ENCODE measurements around the gene ADAMTS2.
"Not testable (repeated sequence)": the region's sequence is repeated elsewhere in the genome, so short reads cannot be mapped to it uniquely, and the experiment has no call there.

ADAMTS2 gene

DNA sequence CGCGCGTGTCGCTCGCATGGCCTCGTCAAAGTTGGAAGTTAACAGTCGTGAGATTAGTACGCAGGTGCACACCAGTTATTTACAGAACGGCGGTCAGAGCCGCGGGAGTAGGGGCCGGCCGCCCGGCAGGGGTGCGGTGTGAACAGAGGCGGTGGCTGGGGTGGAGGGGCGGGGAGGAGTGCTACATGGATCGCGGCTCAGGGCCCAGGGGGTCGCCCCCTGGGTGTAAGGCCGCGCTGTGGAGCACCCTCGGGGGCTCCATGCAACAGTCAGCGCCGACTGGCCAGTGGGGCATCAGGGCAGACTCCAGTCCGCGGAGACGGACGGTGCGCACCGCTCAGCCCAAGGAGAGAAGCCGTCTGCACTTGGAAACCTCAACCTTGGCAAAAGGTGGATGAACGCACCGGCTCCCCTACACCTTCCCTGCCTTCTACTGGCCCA lies 224.8 kb downstream of the ADAMTS2 start:
- in situ Hi-C loops (cut with MboI; ENCODE audit: low sequenced_read_pairs) = no loop called here

DNA sequence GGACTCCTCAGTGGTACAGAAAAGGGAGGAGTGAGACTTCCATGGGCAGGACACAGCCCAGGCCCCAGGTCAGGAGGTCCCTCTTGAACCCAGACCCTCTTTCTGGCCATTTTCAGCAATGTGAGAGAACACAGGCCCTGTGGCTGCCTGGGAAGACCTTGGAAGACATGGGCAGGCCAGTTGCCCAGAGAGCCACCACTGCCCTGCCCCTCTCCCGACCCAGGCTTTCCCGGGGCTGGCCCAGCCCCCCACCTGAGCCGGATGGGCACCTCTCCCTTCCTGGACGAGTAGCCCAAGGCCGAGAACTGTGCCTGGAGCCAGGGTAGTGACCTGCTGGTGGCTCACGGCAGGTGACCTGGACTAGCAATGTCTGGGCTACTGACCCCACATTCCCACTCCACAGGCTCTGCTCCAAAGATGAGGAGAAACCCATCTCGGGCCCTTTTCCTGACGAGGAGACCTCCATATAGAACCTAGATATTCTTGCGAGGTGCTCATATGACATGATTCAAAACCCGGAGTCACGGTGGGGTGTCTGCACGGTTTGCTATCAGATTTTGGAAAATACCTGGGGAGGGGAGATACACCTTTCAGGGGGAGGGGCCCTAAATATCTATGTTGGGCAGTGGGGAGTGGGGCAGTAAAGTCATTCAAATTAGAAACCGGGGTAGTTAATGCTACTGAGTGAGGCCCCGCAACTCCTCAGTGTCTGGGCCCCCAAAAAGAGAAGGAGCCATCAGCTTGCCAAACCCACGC lies 225.7 kb downstream of the ADAMTS2 start:
- in situ Hi-C loops (cut with MboI; ENCODE audit: low sequenced_read_pairs) = no loop called here

DNA sequence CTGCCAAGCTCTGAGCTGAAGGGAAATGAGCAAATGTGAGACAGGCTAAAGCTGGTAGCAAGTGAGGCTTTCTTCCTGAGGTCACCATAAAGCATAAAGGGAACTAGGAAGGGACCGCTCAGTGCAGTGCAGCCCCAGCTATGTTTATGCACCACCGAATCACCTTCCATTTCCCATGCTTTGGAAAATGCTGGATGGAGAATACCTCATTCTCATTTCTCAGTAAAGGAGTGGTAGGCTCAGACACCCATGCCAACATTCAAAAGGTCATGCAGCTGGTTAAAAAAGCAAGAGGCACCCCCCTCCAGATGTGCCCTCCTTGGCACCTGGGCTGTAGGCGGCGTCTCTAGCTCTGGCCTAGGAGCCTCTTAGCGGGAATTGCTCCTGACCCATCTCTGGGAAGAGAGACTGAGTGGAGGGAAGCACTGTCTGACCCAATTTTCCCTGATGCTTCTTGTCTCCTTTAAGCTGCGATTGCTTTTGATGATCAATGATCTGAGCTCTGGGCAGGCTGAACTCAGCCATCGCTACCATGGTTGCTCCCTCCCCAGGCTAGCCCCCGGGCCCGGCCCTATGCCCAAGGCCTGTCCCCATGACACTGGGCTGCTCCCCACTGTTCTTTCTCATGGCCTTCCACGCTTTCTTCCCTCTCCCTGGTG lies 226.4 kb downstream of the ADAMTS2 start:
- in situ Hi-C loops (cut with MboI; ENCODE audit: low sequenced_read_pairs) = no loop called here

DNA sequence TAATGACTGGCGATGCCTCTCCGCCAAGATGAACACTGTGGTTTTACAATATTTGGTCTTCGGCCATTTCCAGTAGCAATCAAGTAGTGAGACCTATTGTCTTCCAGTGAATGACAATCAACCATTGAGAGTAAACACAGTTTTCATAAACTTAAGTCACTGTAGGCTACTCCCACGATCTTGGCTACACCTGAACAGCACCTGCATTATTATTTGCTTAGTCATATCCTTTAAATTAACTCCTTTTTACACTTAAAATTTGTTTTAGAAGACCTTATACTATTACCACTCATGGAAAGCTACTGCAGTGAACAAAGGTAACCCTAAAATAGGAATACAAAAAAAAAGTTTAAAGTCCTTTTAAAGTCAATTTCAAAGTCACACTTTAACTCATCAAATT lies 226.9 kb downstream of the ADAMTS2 start:
- in situ Hi-C loops (cut with MboI; ENCODE audit: low sequenced_read_pairs) = no loop called here

DNA sequence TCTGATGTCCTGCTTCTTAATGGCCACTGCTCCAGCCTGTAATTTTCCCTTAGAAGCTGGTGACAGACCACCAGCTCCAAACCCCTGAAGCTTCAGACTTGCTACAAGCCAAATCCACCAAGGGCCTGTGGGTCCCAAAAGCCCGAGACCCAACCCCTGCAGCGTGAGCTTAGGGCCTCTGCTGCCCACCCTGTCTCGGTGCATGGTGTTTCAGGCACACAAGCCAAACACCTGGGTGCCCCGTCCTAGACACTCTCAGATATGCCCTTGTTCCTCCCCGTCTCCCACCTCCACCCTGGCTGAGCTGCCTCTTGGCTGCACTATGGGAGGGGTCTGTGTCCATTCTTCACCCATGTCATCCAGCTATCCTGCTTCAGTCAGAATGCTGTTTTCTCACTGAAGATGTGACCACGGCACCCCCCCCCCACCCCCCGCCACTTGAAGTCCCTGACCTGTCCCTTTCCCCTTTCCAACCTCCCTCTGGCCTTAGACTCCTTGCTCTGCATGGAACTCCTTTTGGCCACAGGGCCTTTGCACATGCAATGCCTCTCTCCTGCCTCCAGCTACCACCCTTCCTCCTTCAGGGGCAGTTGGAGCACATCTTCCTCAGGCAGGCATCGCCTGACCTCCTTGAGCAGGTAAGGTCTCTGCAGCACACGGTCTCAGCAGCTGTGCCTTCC lies 229.3 kb downstream of the ADAMTS2 start:
- in situ Hi-C loops (cut with MboI; ENCODE audit: low sequenced_read_pairs) = no loop called here

DNA sequence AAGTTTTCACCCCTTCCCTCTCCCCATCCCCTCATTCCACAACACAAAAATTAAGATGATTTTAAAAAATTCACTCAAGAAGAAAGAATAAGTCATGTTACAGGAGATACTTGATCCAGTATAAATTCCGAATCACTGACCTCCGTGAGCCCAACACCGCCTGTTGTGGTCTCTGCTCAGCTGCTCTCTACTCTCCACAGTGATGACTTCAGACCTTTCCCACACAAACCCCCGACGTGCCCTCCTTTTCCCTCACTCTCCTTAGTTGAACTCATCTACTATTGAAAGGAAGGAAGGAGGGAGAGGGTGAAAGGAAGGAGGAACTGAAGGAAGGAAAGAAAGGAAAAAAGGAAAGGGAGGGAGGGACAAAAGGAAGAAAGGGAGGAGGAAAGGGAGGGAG lies 230.0 kb downstream of the ADAMTS2 start:
- in situ Hi-C loops (cut with MboI; ENCODE audit: low sequenced_read_pairs) = no loop called here

DNA sequence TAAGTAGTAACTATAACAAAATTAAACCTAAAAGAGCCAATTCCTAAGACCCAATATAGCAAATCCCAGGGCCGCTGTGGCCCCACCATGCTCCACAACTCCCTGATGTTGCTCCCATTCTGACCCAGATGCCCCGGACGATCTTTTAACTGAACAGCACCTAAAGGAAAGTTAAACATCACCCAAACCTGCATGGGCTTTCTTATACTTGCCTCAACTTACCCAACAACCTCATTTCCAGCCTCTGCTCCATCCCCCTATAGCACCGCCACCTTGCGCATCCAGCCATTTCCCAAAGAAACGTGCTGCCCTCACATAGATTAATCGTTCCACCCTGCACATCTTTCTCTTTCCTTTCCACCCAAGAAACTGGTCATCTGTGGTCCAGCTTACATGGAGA lies 230.5 kb downstream of the ADAMTS2 start:
- in situ Hi-C loops (cut with MboI; ENCODE audit: low sequenced_read_pairs) = no loop called here

DNA sequence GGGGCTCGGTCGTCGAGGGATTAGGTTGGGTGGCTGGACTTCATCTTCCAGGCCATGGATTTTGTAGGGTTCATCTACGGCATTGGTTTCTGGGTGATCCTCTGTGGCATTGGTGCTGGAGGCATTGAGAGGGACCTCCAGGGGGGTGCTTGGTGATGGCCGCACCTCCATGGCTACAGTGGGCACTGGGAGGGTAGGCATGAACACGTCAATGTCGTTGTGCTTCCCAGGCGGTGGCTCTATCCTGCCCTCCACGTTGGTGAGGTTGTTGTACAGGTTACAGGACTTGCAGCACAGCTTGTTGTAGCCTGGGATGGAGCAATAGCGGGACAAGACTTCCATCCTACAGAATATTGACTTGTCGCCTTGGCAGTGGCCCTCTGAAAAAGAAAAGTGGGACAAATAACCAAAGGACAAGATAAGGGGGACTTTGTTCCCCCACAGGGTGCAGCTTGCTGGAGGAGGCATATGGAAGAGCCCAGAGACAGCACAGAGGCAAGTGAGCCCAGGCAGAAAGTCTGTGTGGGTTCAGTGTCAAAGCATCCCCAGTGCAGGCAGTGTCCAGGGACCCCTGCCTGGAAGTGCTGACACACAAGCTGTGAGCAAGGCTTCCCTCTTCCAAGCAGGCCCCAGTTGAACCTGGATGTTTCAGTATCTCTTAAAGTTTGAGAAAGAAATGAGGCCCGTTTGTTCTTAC lies 231.2 kb downstream of the ADAMTS2 start:
- in situ Hi-C loops (cut with MboI; ENCODE audit: low sequenced_read_pairs) = no loop called here

DNA sequence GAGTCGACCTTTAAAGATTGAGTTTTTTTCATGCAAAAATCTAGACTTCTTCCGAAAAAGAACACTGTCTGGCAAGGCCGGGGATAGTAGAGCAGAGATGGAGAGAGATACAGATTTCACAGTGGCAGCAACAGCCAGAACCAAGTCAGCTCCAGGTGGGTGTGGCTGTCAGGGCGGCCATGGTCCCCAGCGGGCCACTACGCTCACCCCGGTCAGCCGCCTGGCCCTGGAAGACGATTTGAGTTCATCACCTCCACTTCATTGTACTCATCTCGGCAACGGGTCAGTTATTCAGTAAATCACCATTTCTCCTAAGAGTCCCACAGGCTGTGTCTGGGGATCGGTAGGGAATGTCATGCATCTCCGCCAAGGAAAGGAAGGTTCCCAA lies 232.1 kb downstream of the ADAMTS2 start:
- in situ Hi-C loops (cut with MboI; ENCODE audit: low sequenced_read_pairs) = no loop called here

DNA sequence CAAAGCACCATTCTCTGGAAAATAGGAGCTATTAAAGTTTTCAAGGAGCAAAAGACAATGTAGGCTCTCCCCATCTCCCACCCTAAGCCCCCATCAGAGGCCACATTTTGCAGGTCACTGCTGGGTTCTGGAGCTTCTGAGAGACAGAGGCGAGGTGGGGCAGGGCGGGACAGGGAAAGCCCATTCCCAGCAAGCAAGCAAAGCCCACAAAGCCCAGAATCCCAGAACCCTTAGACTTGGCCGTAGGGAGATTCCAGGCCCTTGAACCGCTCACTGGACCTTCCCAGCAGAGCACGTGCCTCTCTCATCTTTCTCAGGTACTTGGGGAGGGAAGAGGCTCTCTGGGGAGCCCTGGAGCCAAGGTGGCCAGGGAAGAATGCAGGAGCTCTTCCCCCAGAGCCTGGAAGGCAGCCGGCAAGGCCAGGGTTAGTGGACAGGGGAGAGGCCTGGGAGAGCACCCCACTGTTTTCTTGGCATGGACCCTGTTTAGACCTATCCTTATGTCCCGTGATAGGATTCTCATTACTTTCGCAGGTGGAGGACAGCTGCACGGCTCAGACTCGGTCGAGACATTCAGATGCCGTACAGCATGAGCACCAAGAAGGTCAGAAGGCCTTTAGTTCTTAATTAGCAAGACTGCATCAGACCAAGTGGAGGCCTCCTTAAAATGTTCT lies 232.7 kb downstream of the ADAMTS2 start:
- in situ Hi-C loops (cut with MboI; ENCODE audit: low sequenced_read_pairs) = no loop called here

DNA sequence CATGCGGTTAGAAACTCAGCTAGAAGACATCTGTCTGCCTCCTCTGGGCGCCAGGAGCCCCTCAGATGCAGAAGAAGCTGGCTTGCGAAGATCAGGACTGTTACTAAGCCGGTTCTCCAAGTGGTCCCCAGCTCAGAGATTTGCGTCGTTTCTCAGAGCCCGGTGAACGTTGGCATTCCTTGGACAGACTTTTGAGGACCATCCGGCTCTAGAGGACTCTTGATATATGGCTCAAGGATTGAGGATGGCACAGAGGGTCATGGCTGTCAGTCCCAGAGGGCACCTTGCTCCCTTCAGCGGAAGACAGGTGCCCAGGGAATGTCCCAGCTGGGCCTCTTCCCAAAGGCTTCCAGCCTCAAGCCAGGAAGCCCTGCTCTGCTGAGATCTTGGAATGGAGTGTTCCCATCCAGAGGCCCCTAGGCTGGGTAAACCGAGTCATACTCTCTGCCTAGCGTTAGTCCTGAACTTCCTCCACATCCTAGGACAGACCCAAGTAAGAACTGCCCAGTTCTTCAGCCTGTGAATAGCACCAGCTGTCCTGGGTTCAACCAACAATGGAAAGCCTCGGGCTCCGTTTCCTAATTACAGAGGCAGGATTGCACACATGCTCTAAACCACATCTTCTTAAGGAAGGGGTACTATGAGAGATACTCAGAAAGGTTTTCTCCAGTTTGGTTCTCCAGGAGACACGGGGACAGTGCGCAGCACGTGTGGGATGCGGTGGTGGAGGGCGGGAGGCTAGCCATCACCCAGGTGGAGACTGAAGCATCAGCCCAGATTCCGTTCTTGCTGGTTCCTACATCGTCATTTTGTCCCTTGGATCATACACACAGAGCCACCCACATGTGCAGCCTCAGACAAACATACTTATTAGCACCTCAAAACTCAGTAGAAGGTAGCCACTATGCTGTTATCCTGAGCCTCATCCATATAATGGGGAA lies 233.7 kb downstream of the ADAMTS2 start:
- in situ Hi-C loops (cut with MboI; ENCODE audit: low sequenced_read_pairs) = no loop called here

DNA sequence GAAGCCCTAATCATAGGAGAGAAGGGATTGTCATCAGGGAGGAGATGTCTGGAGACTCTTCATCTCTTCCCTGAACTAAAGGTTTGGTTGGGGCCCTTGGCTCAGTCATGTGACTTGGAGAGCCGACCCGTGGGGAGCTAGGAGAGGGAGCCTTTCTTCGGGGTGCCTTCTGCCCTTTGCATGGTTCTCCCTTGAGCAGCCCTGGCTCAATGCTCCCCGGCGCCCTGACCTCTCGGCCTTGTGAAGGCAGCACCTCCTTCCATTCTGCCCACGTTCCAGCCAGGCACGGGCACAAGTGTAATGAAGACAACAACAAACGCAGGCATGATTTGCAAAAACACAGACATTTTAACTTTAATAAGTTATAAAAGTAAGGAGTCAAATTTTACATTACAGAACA lies 234.7 kb downstream of the ADAMTS2 start:
- in situ Hi-C loops (cut with MboI; ENCODE audit: low sequenced_read_pairs) = no loop called here

DNA sequence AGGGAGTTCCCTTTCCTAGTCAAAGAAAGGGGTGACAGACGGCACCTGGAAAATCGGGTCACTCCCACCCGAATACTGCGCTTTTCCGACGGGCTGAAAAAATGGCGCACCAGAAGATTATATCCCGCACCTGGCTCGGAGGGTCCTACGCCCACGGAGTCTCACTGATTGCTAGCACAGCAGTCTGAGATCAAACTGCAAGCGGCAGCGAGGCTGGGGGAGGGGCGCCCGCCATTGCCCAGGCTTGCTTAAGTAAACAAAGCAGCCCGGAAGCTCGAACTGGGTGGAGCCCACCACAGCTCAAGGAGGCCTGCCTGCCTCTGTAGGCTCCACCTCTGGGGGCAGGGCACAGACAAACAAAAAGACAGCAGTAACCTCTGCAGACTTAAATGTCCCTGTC lies 244.0 kb downstream of the ADAMTS2 start:
- in situ Hi-C loops (cut with MboI; ENCODE audit: low sequenced_read_pairs) = not testable (repeated sequence)

DNA sequence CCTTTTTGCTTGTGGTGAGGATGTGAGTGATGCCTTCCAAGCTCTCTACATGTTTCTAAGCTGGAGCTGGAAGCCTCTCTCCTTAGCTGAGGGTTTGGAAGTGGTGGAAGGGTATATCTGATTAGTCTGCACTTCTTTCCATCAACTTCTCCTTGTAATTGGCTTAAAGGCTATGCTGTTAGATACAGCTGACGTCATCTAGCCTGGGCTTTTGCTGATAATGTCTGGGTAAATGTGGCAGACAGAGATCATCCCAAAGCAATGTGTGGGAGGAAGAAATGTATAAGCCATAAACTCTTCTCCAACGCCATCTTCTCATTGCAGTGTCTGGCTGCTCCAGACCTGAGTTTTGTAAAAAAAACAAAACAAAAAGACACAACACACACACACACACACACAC lies 255.8 kb downstream of the ADAMTS2 start:
- in situ Hi-C loops (cut with MboI; ENCODE audit: low sequenced_read_pairs) = no loop called here

DNA sequence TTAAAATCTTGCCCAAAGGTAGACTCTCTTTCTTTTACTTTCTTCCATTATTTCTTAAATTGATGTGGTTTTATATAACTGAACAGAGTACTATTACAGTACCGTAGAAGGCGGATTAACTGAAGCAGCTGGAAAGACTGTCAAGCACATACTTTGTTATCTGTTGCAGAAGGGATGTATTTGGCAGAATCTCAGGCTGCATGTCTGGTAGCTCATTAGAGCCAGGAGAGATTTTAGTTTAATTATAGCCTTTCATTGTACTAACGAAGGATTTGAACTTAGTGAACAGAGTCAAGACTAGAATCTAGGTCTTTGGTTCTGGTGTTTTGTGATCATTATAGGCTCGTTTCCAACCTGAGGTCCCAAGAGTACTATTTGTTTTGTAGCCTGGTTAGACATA lies 264.5 kb downstream of the ADAMTS2 start:
- in situ Hi-C loops (cut with MboI; ENCODE audit: low sequenced_read_pairs) = no loop called here

DNA sequence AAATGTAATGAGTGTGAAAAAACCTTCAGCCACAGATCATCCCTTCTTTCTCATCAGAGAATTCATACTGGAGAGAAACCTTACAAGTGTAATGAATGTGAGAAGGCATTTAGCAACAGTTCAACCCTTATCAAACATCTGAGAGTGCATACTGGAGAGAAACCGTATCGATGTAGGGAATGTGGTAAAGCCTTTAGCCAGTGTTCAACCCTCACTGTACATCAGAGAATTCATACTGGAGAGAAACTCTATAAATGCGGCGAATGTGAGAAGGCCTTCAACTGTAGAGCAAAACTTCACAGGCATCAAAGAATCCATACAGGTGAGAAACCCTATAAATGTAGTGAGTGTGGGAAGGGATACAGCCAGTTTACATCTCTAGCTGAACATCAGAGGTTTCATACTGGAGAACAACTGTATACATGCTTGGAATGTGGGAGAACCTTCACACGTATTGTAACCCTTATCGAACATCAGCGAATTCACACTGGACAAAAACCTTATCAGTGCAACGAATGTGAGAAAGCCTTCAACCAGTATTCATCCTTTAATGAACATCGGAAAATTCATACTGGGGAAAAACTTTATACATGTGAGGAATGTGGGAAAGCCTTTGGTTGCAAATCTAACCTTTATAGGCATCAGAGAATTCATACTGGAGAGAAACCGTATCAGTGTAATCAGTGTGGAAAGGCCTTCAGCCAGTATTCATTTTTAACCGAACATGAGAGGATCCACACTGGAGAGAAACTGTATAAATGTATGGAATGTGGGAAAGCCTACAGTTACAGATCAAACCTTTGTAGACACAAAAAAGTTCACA lies 265.9 kb downstream of the ADAMTS2 start:
- in situ Hi-C loops (cut with MboI; ENCODE audit: low sequenced_read_pairs) = no loop called here

DNA sequence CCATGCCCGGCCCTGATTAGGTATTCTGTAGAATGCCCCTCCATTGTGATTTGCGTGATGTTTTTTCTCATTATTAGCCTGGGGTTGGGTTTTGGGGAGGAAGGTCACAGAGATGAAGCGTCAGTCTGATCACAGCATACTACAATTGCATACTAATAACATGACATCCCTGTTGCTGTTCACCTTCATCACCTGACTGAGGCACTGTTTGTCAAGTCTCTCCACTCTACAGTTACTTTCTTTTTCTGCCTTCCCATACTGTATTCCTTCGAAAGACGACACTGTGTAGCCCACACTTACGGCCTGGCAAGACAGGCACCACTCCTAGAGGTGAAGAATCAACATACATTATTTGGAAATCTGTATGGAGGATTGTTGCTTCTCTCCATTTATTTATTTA lies 279.6 kb downstream of the ADAMTS2 start:
- in situ Hi-C loops (cut with MboI; ENCODE audit: low sequenced_read_pairs) = no loop called here

DNA sequence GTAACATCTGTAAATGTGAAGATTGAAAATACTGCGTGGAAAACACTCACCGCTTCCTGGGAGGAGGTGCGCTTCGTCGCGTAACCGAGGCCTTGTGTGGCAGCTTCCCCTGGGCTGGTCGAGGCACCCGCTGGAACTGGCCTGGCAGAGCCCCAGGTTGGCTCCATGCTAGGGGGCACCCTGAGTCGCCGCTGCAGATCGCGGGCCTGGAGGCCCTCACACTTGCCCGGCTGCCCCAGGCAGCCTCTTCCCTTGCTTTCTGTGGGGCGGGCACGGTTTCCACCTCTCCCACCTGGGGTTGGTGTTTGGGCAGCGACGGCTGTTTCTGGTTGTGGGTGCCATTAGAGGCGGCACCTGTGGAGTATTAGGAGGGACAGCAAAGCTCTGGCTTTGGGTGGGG lies 284.2 kb downstream of the ADAMTS2 start:
- in situ Hi-C loops (cut with MboI; ENCODE audit: low sequenced_read_pairs) = no loop called here

Measured in hTERT RPE-1 (cell line).